C4-2B (cell line): Measurements from ENCODE around the gene CEP72.
"Not testable (repeated sequence)": the region's sequence is repeated elsewhere in the genome, so short reads cannot be mapped to it uniquely, and the experiment has no call there.

Source experiments
- H3K27ac ChIP-seq: fragments of 450-650 bp; 2 replicates; pipeline ENCODE4 v1.5.1; 2017
- CTCF ChIP-seq: fragments of 450-650 bp; conservative IDR thresholded peaks from 2 replicates; pipeline ENCODE4 v1.5.1; 2017; ENCODE audit warnings: mild to moderate bottlenecking
- ZFX ChIP-seq: fragments of 450-650 bp; IDR thresholded peaks from 2 replicates; pipeline ENCODE4 v1.6.1; 2017

The CEP72 gene

GRCh38 chr5:573976-574375 lies 38.2 kb upstream of the CEP72 start:
- TF ChIP-seq CTCF = no peak
- TF ChIP-seq ZFX = no peak
- H3K27ac ChIP-seq = no peak overlapping the region

- H3K27ac ChIP-seq = no peak overlapping the region
Measured at GRCh38 chr5:574906-575305, 37.2 kb upstream of the CEP72 start.

GRCh38 chr5:575636-576035 lies 36.5 kb upstream of the CEP72 start:
- TF ChIP-seq CTCF (no peak), ZFX (no peak)
- no peak overlapping the region for H3K27ac ChIP-seq

More at GRCh38 chr5:574906-575305, 37.2 kb upstream of the CEP72 start:
- TF ChIP-seq ZFX (no peak), CTCF (no peak)

GRCh38 chr5:577214-577613 lies 34.9 kb upstream of the CEP72 start:
- not testable (repeated sequence) for H3K27ac ChIP-seq

GRCh38 chr5:577800-578199 lies 34.3 kb upstream of the CEP72 start:
- H3K27ac ChIP-seq = no peak overlapping the region
- no peak for TF ChIP-seq CTCF
- no peak for TF ChIP-seq ZFX

- no peak overlapping the region for H3K27ac ChIP-seq
- no peak for TF ChIP-seq CTCF
- TF ChIP-seq ZFX = no peak
Measured at GRCh38 chr5:579211-579610, 32.9 kb upstream of the CEP72 start.

GRCh38 chr5:579746-580366 lies 32.3 kb upstream of the CEP72 start:
- TF ChIP-seq ZFX (no peak), CTCF (no peak)
- no peak overlapping the region for H3K27ac ChIP-seq

- H3K27ac ChIP-seq = no peak overlapping the region
- TF ChIP-seq CTCF (no peak), ZFX (no peak)
Measured at GRCh38 chr5:580436-580835, 31.7 kb upstream of the CEP72 start.
